Measurements from ENCODE around the gene CFAP58. TPM values are rescaled to one million over a fixed set of nuclear protein-coding genes. Genes with fewer than 3 reads are reported as not detected.

CFAP58 gene
- total RNA-seq, 1 experiment from 2014 or later: 0.63 TPM

- no peak overlapping the region for H3K4me2 ChIP-seq (ENCODE audit: insufficient read depth, insufficient read length, low read length)
- no peak overlapping the region for H3K23ac ChIP-seq (ENCODE audit: insufficient read length, low read depth, low read length)
- peaks cover 0 to 5% of the 10 kb centered on the region in 2 experiments; a peak in 2 of 4 replicates for H3K4me1 Mint-ChIP-seq
- H3K56ac ChIP-seq (ENCODE audit: insufficient read length, low read depth, low read length): no peak overlapping the region
- no peak overlapping the region for H3T11ph ChIP-seq (ENCODE audit: low read length)
- H2AK5ac ChIP-seq (ENCODE audit: insufficient read length, low read length): no peak overlapping the region
- H2BK20ac ChIP-seq (ENCODE audit: low read depth, low read length, poor library complexity, severe bottlenecking): no peak overlapping the region
- no peak overlapping the region for H3K27ac Mint-ChIP-seq
- H3K79me1 ChIP-seq (ENCODE audit: insufficient read depth, low read depth, low read length, poor library complexity, severe bottlenecking): no peaks in the 10 kb centered on the region
- H3K79me2 ChIP-seq (ENCODE audit: insufficient read depth, low read length): no peaks in the 10 kb centered on the region
- no peaks in the 10 kb centered on the region for H4K20me1 ChIP-seq (ENCODE audit: control insufficient read depth, insufficient read depth, insufficient read length)
- no peak overlapping the region for H4K91ac ChIP-seq (ENCODE audit: insufficient read length, low read depth, low read length)
- H3K27me3 ChIP-seq (ENCODE audit: insufficient read depth, low read length): no peaks in the 10 kb centered on the region
- H3K4me1 ChIP-seq (ENCODE audit: insufficient read depth, low read length): no peaks in the 10 kb centered on the region
- no peak overlapping the region for H2BK12ac ChIP-seq (ENCODE audit: insufficient read length, low read depth, low read length)
- no peak overlapping the region for H2BK5ac ChIP-seq (ENCODE audit: insufficient read length, low read length)
- no peak overlapping the region for H3K4me3 Mint-ChIP-seq
- no peak overlapping the region for H3K4ac ChIP-seq (ENCODE audit: low read depth, low read length)
- H3K27me3 Mint-ChIP-seq (ENCODE audit: low read depth): peaks cover 12% of the 10 kb centered on the region
- no peak overlapping the region for H3K9ac ChIP-seq (ENCODE audit: extremely low read depth, insufficient read length, low read length)
- H2BK120ac ChIP-seq (ENCODE audit: low read depth, low read length, poor library complexity, severe bottlenecking): no peak overlapping the region
- no peaks in the 10 kb centered on the region for H3K9me3 ChIP-seq (ENCODE audit: control insufficient read depth, low read depth, low read length)
- WGBS (ENCODE audit: extremely low coverage, insufficient read length, low lambda C conversion rate): no CpG with 5 or more reads among the region's 6 CpGs
- no peak overlapping the region for H3K14ac ChIP-seq (ENCODE audit: insufficient read depth, low read length)
- no peak for TF ChIP-seq CTCF (conservative IDR thresholded peaks at IDR 0.05)
- H2AFZ ChIP-seq (ENCODE audit: low read length): no peak overlapping the region
- H3K9me3 Mint-ChIP-seq: no peaks in the 10 kb centered on the region
- H4K8ac ChIP-seq (replicated peaks; ENCODE audit: insufficient read length, low read depth, low read length): no peak overlapping the region
- H4K5ac ChIP-seq (ENCODE audit: insufficient read length, low read depth, low read length): no peak overlapping the region
- H3K18ac ChIP-seq (ENCODE audit: insufficient read length, low read depth, low read length): no peak overlapping the region
- H2BK15ac ChIP-seq (ENCODE audit: low read depth, low read length): no peak overlapping the region
- DNase-seq: no peak
- no peaks in the 10 kb centered on the region for H3K36me3 Mint-ChIP-seq (ENCODE audit: insufficient read depth in 1 of 3, low read depth in 3 of 3)
- H3K23me2 ChIP-seq (ENCODE audit: insufficient read length, low read depth, low read length, poor library complexity, severe bottlenecking): peaks cover 3% of the 10 kb centered on the region
- no peak overlapping the region for H3K27ac ChIP-seq (ENCODE audit: insufficient read length, low read depth, low read length)
Measured at GRCh38 chr10:104479906-104480593, 126.4 kb downstream of the CFAP58 start.
